GM06990 (cell line): ENCODE results near the gene DGKZ.

ENCODE experiments used
- DNase-seq: peaks from one replicate; pipeline ENCODE4 v3.0.0-alpha.2; 2011; ENCODE audit not compliant: insufficient read length; ENCODE audit errors: extremely low read depth
- H3K27me3 ChIP-seq: replicated peaks from 2 replicates; pipeline ENCODE4 v1.6.0; 2011; ENCODE audit warnings: low read length; ENCODE audit not compliant: control insufficient read depth, insufficient read depth
- H3K36me3 ChIP-seq: 2 replicates; pipeline ENCODE4 v1.5.1; 2011; ENCODE audit warnings: low read length; ENCODE audit not compliant: control insufficient read depth, insufficient read depth
- H3K4me3 ChIP-seq: replicated peaks from 2 replicates; pipeline ENCODE4 v1.5.1; 2011; ENCODE audit warnings: low read depth, mild to moderate bottlenecking, control low read depth, low read length
- TF ChIP-seq, protein P1 (sequence below): IDR thresholded peaks from 2 replicates; pipeline ENCODE4 v1.5.1; 2011; ENCODE audit warnings: low read length, control low read depth, mild to moderate bottlenecking, inconsistent platforms; ENCODE audit not compliant: insufficient read depth, poor library complexity, severe bottlenecking

DGKZ gene

GRCh38 chr11:46308631-46309419, 38.4 kb upstream of the DGKZ start:
- Histone ChIP-seq H3K4me3 (no peak overlapping the region), H3K27me3 (no peaks in the 10 kb centered on the region), H3K36me3 (no peaks in the 10 kb centered on the region; the same call in 1 of the 2 replicates)
- TF ChIP-seq, protein P1, sequence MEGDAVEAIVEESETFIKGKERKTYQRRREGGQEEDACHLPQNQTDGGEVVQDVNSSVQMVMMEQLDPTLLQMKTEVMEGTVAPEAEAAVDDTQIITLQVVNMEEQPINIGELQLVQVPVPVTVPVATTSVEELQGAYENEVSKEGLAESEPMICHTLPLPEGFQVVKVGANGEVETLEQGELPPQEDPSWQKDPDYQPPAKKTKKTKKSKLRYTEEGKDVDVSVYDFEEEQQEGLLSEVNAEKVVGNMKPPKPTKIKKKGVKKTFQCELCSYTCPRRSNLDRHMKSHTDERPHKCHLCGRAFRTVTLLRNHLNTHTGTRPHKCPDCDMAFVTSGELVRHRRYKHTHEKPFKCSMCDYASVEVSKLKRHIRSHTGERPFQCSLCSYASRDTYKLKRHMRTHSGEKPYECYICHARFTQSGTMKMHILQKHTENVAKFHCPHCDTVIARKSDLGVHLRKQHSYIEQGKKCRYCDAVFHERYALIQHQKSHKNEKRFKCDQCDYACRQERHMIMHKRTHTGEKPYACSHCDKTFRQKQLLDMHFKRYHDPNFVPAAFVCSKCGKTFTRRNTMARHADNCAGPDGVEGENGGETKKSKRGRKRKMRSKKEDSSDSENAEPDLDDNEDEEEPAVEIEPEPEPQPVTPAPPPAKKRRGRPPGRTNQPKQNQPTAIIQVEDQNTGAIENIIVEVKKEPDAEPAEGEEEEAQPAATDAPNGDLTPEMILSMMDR: peak; percentile 92
- DNase-seq: peak; percentile 57

DNA sequence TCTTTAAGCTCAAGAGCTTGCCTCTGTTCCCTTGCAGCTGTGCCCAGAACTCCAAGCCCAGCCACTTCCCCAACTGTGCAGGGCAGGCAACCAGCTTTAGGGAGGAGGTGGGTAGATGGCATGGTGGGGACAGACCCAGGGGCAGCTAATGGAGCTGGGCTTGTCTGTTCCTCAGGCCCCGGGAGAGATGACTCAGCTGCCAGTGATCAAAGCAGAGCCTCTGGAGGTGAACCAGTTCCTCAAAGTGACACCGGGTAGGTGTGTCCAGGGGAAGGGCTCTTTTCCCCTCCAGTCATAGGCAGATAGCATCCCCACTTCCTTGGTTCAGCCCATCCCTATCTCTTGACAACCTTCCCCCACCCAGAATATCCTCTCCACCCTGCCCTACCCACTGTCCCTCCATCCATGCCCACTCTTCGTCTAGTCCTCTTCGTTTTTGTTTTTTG, 37.4 kb upstream of the DGKZ start:
- TF ChIP-seq, protein P1: no peak
- Histone ChIP-seq H3K27me3 (no peaks in the 10 kb centered on the region), H3K4me3 (no peak overlapping the region), H3K36me3 (no peaks in the 10 kb centered on the region; the same call in 1 of the 2 replicates)
- DNase-seq: no peak

- TF ChIP-seq, protein P1: peak; percentile 96
- DNase-seq: peak; percentile 41
- H3K27me3 ChIP-seq: no peaks in the 10 kb centered on the region
- H3K36me3 ChIP-seq: no peaks in the 10 kb centered on the region
- no peak overlapping the region for H3K4me3 ChIP-seq
Observed at GRCh38 chr11:46315033-46315738, 32.1 kb upstream of the DGKZ start.

DNA sequence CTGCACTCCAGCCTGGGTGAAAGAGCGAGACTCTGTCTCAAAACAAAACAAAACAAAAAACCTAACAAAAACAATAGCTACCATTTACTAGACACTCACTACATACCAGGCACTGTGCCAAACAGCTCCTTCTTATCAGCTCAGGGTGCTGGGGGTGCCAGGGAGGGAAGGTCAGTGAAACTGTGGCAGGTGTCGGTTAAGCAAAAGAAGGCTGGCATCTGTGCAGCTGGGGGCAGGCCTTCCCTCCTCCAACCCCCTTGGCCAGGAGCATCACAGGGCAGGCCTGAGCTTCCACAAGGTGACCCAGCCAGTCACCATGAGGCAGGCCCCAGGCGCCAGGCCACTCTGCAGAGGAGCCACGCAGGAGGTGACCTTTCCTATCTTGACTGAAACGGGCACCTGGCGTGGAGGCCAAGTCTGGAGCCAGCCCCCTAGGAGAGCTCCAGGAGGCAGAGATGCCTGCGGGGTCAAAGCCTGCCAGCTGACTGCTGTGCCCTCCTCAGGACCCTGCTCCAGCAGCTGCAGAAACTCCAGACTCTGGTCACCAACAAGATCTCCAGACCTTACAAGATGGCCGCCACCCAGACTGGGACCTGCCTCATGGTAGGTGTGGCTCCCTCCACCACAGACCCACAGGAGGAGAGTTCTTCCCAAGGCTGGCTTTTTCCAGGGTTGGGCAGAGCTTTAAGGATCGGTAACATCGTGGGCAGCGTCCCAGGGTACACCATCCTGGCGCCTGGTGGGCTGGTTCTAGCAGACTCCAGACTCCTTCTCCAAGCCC, 31.3 kb upstream of the DGKZ start:
- Histone ChIP-seq H3K36me3 (no peaks in the 10 kb centered on the region), H3K27me3 (no peaks in the 10 kb centered on the region), H3K4me3 (no peak overlapping the region)
- DNase-seq: no peak
- TF ChIP-seq, protein P1: no peak

DNA sequence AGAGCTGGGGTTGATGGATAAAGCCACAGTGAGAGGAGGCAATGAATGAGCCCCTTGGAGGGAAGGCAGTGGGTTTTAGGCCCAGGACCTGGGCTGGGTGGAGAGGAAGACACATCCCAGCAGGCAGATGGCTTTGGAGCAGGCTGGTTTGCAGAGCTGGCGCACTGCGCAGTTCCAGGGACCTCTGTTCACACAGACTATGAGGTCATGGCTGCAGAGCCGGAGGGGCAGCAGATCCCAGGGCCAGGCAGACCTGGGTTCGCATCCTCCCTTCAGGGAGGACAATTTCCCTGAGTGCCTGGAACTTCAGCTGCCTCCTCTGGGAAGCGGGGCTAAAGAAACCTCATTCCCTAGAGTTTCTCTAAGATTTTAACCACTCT, 28.2 kb upstream of the DGKZ start:
- no peaks in the 10 kb centered on the region for H3K36me3 ChIP-seq

More for the DNA sequence above, 28.2 kb upstream of the DGKZ start:
- no peak for DNase-seq
- H3K27me3 ChIP-seq: no peaks in the 10 kb centered on the region
- H3K4me3 ChIP-seq: no peak overlapping the region
- TF ChIP-seq, protein P1: no peak
